SK-N-MC (cell line): Measurements from ENCODE around the gene CTSA.

Experiments
- EZH2 ChIP-seq: fragments of 200-600 bp; sonication (generic); IDR thresholded peaks from one replicate; pipeline ENCODE4 v1.6.1; 2017; ENCODE audit warnings: antibody characterized with exemption
- FOXP2 ChIP-seq: optimal IDR thresholded peaks from 2 replicates; pipeline ENCODE3; 2011; ENCODE audit warnings: mild to moderate bottlenecking, moderate library complexity; ENCODE audit not compliant: insufficient read depth; ENCODE audit errors: extremely low read length, control extremely low read depth
- POLR2AphosphoS5 ChIP-seq: IDR thresholded peaks from 2 replicates; pipeline ENCODE4 v1.6.1; 2012; ENCODE audit warnings: mild to moderate bottlenecking, low read depth, low read length, borderline replicate concordance

DNA sequence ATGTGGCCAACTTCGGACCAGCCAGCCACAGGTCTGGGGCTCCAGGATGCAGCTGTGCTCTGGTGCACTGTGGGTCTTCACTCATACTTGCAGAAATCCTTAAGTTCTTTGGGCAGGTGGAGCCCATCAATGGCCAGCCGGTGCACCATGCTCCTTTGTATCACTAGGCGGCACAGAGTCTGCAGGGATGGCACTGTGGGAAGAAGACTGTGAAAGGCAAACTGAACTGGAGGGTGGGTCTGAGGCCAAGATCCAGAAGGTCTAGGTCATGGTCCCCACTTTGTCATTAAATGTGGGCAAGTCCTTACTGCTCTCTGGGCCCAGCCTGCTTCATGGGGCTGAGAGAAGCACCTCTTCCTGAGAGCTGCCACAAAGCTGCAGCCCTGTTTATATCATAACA, 2.5 kb upstream of the CTSA start:
- TF ChIP-seq EZH2 (no peak), POLR2AphosphoS5 (no peak), FOXP2 (no peak)
